Mucosa of stomach (tissue), 1 donor: ENCODE measurements around the gene CACNG7.

Experiments used
- H3K27me3 ChIP-seq: one replicate; pipeline ENCODE4 v1.7.0; 2013; ENCODE audit warnings: mild to moderate bottlenecking, low read length; ENCODE audit not compliant: control insufficient read depth, insufficient read depth
- H3K36me3 ChIP-seq: one replicate; pipeline ENCODE4 v1.7.0; 2013; ENCODE audit warnings: low read length; ENCODE audit not compliant: control insufficient read depth, insufficient read depth
- H3K4me1 ChIP-seq: one replicate; pipeline ENCODE4 v1.7.0; 2013; ENCODE audit warnings: mild to moderate bottlenecking, low read length; ENCODE audit not compliant: control insufficient read depth, insufficient read depth
- H3K4me3 ChIP-seq: one replicate; pipeline ENCODE4 v1.7.0; 2013; ENCODE audit warnings: low read length
- H3K9ac ChIP-seq: one replicate; pipeline ENCODE4 v1.7.0; 2013; ENCODE audit warnings: mild to moderate bottlenecking, low read length, moderate library complexity
- H3K9me3 ChIP-seq: one replicate; pipeline ENCODE4 v1.7.0; 2013; ENCODE audit warnings: mild to moderate bottlenecking, low read length, moderate library complexity; ENCODE audit not compliant: control insufficient read depth
- donor health status: Pancreatic carcinoma.

The CACNG7 gene

DNA sequence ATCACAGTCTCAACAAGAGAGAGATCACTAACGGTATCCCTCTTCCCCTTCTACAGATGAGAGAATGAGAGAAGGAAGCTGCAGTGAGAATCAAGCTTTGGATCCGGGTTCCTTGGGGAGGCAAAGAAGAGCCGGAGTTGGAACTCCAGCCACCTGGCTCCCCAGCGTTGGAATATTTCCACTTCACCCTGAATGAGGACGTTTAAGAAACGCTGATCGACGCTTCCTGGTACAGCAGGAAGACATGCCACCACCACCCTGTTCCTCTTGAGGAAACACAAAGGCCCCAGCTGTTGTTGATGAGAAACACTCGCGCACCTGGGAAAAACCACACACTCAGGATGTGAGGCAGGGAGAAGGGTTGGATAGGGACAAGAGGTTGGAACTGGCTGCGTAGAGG is 42.4 kb downstream of the CACNG7 start:
- Histone ChIP-seq H3K4me3 (no peak overlapping the region), H3K36me3 (no peaks in the 10 kb centered on the region), H3K27me3 (peaks cover 6% of the 10 kb centered on the region), H3K9me3 (no peaks in the 10 kb centered on the region), H3K9ac (no peak overlapping the region), H3K4me1 (no peaks in the 10 kb centered on the region)

DNA sequence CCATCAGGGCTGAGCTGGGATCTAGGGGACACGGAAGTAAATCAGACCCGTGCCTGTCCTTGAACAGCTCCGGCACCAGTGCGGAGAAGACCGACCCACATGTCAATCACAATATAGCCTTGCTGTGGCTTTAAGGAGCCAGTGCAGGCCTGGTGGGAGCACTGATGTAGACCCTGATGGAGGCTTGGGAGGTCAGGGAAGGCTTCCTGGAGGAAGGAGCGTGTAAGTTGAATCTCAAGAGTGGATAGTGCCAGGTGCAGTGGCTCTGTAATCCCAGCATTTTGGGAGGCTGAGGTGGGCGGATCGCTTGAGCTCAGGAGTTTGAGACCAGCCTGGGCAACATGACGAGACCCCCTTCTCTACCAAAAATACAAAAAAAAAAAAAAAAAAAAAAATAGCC is 42.9 kb downstream of the CACNG7 start:
- no peak overlapping the region for H3K4me3 ChIP-seq
- H3K9ac ChIP-seq, result no peak overlapping the region
- H3K36me3 ChIP-seq, result no peaks in the 10 kb centered on the region
- H3K27me3 ChIP-seq, result peaks cover 8% of the 10 kb centered on the region
- no peaks in the 10 kb centered on the region for H3K9me3 ChIP-seq
- no peaks in the 10 kb centered on the region for H3K4me1 ChIP-seq

DNA sequence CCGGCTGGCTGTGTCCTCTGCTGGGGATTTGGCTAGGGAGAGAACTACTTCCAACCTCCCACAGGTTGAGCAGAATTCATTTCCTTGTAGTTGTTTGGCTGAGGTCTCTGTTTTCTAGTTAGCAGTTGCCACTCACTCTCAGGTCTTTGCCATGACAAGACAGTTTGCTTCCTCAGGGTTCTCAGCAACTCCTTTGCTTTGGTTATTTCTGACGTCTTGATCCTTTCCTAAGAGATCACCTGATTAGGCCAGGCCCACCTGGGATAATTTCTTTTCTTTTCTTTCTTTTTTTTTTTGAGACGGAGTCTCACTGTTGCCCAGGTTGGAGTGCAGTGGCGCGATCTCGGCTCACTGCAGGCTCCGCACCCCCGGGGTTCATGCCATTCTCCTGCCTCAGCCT is 44.3 kb downstream of the CACNG7 start:
- Histone ChIP-seq H3K4me1 (no peaks in the 10 kb centered on the region), H3K4me3 (no peak overlapping the region), H3K9ac (no peak overlapping the region), H3K36me3 (no peaks in the 10 kb centered on the region), H3K9me3 (no peaks in the 10 kb centered on the region), H3K27me3 (peaks cover 21% of the 10 kb centered on the region)

GRCh38 chr19:53957448-53958167 is 48.5 kb downstream of the CACNG7 start:
- Histone ChIP-seq H3K4me1 (no peaks in the 10 kb centered on the region), H3K27me3 (peaks cover 47% of the 10 kb centered on the region), H3K4me3 (no peak overlapping the region), H3K9me3 (no peaks in the 10 kb centered on the region), H3K9ac (no peak overlapping the region), H3K36me3 (no peaks in the 10 kb centered on the region)

DNA sequence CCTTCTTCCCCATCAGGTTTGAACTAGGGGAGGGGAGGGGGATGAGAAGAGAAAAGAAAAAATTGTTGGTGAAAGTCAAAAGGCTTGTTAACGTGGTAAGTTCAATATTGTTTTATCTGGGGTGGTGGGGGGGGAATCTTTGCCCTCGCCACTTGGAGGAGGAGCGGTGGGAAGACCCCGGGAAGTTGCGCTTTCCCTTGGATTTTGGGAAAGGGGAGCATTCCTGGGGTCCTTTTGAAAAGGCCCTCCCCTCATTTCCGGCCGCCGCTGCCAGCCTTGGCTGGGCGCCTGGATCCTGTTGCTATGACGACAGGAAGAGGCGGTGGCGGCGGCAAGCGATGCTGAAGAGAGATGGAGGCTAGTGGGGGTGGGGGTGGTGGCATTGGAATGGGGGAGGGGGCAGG is 49.1 kb downstream of the CACNG7 start:
- Histone ChIP-seq H3K4me1 (no peaks in the 10 kb centered on the region), H3K4me3 (no peak overlapping the region), H3K9ac (no peak overlapping the region), H3K36me3 (no peaks in the 10 kb centered on the region), H3K27me3 (peaks cover 48% of the 10 kb centered on the region), H3K9me3 (no peaks in the 10 kb centered on the region)

DNA sequence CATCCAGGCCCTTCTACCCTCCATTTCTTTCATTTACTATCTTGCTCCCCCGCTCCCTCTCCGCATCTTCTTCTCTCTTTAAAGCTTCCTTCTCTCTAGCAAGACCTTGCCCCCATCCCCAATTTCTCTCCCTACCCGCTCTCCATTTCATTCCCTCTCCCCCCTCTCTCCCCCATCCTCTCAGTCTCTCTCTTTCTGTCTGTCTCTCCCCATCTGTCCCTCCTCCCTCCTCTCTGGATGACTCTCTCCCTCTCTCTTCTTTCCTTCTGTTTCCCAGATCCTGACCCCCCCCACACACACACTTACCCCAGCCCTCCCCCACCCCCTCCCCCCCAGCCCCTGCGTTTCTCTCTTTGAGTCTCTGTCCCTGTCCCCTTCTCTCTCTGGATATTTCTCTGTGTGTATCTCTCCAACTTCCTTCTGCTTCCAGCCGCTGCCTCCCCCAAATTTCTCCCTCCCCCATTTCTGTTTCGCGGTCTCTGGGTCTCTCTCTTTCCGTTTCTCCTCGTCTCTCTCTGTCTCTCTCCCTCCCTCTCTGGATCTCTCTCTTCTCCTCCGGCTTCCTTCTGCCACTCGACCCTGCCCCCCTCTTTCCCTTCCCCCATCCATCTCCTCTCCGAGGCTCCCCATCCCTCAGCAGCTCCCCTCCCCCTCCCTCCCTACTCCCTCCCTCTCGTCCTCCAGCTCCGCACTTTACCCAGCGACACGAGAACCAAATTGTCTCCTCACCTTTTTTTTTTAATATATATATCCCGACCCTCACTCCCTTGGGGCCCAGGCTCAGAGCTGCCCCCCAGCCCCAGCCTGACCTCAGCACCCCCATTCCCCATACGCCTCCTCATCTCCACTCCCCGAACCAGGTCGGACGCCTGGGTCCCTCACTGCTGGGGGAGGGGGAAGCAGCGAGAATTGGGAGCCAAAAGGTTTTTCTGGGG is 50.0 kb downstream of the CACNG7 start:
- no peaks in the 10 kb centered on the region for H3K36me3 ChIP-seq
- no peak overlapping the region for H3K9ac ChIP-seq
- no peaks in the 10 kb centered on the region for H3K9me3 ChIP-seq
- H3K27me3 ChIP-seq, result peaks cover 55% of the 10 kb centered on the region
- no peak overlapping the region for H3K4me3 ChIP-seq
- no peaks in the 10 kb centered on the region for H3K4me1 ChIP-seq

DNA sequence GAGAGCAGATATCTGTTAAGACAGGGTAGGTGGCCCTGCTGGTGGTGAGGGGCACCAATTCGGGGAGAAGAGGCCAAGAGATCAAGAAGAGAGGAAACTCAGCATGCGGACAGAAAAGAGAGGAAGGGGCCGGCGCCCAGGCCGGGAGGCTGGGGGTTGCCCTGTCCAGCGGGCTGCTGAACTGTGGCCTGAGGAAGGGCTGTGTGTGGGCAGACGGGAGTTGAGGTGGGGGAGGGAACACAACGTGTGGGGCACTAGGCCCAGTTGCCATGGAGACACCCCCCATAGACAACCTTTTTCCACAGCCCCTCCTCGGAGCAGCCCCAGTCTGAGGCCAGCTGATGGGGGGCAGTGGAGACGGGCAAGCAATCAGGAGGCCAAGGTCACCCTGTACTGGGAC is 51.1 kb downstream of the CACNG7 start:
- no peaks in the 10 kb centered on the region for H3K9me3 ChIP-seq
- no peaks in the 10 kb centered on the region for H3K4me1 ChIP-seq
- H3K4me3 ChIP-seq, result no peak overlapping the region
- no peaks in the 10 kb centered on the region for H3K36me3 ChIP-seq
- H3K27me3 ChIP-seq, result peaks cover 66% of the 10 kb centered on the region
- no peak overlapping the region for H3K9ac ChIP-seq

DNA sequence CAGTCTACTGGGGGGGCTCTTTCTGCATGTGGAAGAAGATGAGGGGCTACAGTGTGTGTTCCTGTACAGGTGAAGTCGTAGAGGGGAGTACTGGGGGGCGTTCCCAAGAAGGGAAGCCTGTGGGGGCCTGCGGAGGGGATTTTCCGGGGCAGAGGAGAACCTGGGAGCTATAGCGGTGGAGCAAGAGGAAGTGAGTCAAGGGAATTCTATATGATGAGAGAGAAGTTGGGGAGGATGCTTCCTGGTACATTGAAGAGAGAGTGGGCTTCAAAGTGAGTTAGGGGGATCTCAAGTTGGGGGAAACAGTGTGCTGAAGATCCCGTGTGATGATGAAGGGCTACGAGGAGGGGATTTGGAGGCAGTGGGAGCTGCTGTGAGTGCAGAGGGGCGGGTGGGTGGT is 51.8 kb downstream of the CACNG7 start:
- no peaks in the 10 kb centered on the region for H3K9me3 ChIP-seq
- no peaks in the 10 kb centered on the region for H3K36me3 ChIP-seq
- peaks cover 68% of the 10 kb centered on the region for H3K27me3 ChIP-seq
- no peaks in the 10 kb centered on the region for H3K4me1 ChIP-seq
- H3K9ac ChIP-seq, result no peak overlapping the region
- H3K4me3 ChIP-seq, result no peak overlapping the region

GRCh38 chr19:53961523-53962356 is 52.7 kb downstream of the CACNG7 start:
- Histone ChIP-seq H3K4me3 (no peak overlapping the region), H3K36me3 (no peaks in the 10 kb centered on the region), H3K27me3 (peaks cover 67% of the 10 kb centered on the region)

GRCh38 chr19:53962887-53963431 is 53.9 kb downstream of the CACNG7 start, which contains the start of gene CACNG8:
CACNG8 (plus strand) TSS chr19:53962937.
- H3K4me3 ChIP-seq, result no peak within 1 kb of the TSS
- no peaks in the 10 kb centered on the region for H3K36me3 ChIP-seq
- no peaks in the 10 kb centered on the region for H3K4me1 ChIP-seq
- H3K27me3 ChIP-seq, result peaks cover 55% of the 10 kb centered on the region
- H3K9me3 ChIP-seq, result no peaks in the 10 kb centered on the region
- H3K9ac ChIP-seq, result no peak within 1 kb of the TSS

More at GRCh38 chr19:53961523-53962356, 52.7 kb downstream of the CACNG7 start:
- Histone ChIP-seq H3K9me3 (no peaks in the 10 kb centered on the region), H3K4me1 (no peaks in the 10 kb centered on the region), H3K9ac (no peak overlapping the region)

DNA sequence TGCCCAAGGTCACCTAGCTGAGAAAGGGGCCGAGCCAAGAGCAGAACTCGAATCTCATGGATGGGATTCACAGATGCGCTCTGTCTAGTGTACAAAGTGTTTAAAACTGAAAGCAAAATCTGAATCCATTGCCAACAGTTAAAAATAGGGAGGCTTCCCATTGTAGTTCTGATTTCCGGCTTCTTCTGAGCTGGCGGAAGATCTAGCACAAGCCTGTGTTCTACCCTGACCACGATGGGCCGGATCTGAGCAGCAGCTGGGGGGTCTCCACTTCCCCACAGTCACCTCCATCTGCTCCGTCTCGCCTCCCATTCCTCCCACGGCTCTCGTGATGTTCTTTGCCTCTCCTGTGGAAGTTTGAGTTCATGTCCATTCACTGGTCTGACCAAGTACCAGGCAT is 56.0 kb downstream of the CACNG7 start:
- Histone ChIP-seq H3K27me3 (peaks cover 39% of the 10 kb centered on the region), H3K4me3 (no peak overlapping the region), H3K4me1 (no peaks in the 10 kb centered on the region)

More for the DNA sequence above, 56.0 kb downstream of the CACNG7 start:
- Histone ChIP-seq H3K36me3 (no peaks in the 10 kb centered on the region), H3K9me3 (no peaks in the 10 kb centered on the region), H3K9ac (no peak overlapping the region)
